HG03520 (cell line): ENCODE results near the gene TMEM42.
A peak's percentile ranks its signal among the peaks of the same experiment; 100 is the strongest.
"Not testable (repeated sequence)": the region's sequence is repeated elsewhere in the genome, so short reads cannot be mapped to it uniquely, and the experiment has no call there.

Experiments
- ATAC-seq: cut with Tn5 transposase; IDR thresholded peaks from one replicate; pipeline ENCODE4 v1.9.1; 2021; ENCODE audit warnings: mild to moderate bottlenecking, moderate library complexity; ENCODE audit not compliant: unreplicated experiment

The TMEM42 gene

GRCh38 chr3:44861412-44862225 lies at the start of gene TMEM42:
TMEM42 (plus strand) TSS chr3:44861912; CDS start chr3:44861925, 13 bp downstream.
- peak; percentile 95 for ATAC-seq

- no peak for ATAC-seq
These were observed 47.0 kb upstream of the TMEM42 start for GRCh38 chr3:44814751-44815150.

DNA sequence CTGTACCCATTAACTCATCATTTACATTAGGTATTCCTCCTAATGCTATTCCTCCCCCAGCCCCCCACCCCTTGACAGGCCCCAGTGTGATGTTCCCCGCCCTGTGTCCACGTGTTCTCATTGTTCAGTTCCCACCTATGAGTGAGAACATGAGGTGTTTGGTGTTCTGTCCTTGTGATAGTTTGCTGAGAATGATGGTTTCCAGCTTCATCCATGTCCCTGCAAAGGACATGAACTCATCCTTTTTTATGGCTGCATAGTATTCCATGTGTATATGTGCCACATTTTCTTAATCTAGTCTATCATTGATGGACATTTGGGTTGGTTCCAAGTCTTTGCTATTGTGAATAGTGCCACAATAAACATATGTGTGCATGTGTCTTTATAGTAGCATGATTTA lies 45.4 kb upstream of the TMEM42 start:
- ATAC-seq, result not testable (repeated sequence)

- not testable (repeated sequence) for ATAC-seq
These were observed 40.5 kb upstream of the TMEM42 start for GRCh38 chr3:44821206-44821605.

- no peak for ATAC-seq
These were observed 36.3 kb upstream of the TMEM42 start for GRCh38 chr3:44825264-44825925.

DNA sequence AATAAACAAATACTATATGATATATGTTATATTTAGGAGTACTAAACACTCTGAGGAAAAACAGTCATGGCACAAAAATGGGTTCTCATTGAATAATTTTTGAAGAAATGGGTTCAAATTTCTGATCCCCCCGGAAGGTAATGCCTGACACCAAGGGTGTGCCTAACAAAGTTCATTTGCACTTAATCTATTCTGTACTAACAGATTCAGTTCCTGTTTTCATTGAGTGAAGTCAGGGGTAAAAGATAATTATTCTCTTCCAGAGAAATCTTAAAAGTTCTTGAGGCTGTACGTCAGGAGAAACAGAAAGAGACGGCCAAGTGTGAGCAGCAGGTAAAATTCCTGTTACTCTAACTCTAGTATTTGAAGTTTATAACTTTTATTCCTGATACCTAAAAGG lies 34.5 kb upstream of the TMEM42 start:
- ATAC-seq, result no peak

GRCh38 chr3:44831232-44831631 lies 30.5 kb upstream of the TMEM42 start:
- no peak for ATAC-seq

DNA sequence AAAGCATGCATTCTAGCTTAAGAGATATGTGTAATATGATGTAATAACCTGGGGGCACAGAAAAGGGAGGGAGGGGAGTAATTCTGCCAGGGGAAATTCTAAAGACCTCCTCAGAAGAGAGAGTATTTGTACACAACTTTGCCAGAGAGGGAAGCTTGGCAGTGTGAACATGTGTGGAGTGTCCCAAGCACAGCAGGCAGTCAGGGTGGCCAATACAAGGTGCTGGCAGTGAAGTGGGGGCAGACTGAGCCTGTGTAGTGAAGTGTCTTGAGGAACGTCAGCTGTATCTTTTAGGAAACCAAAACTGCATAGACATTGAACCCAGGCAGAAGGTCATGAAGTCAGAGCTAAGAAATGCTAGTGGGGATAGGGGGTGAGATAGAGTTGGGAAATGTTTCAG lies 29.7 kb upstream of the TMEM42 start:
- no peak for ATAC-seq

- no peak for ATAC-seq
These were observed 28.7 kb upstream of the TMEM42 start for GRCh38 chr3:44832965-44833364.

- no peak for ATAC-seq
These were observed 28.3 kb upstream of the TMEM42 start for GRCh38 chr3:44833394-44833793.

DNA sequence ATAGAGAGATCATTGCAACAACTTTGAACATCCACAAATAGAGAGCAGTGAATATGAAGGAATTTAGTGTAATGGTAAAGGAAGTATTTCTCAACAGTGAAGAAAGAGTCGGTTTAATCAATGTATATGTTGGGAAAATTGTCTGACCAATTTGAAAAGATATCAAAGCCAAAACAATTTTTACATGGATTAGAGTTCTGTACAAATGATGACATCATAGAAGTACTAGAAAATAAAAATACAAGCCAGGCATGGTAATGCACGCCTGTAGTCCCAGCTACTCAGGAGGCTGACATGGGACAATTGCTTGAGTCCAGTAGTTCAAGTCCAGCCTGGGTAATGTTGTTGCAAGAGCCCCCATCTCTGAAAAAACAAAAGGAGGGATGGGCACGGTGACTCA lies 26.0 kb upstream of the TMEM42 start:
- ATAC-seq, result no peak

GRCh38 chr3:44842376-44842775 lies 19.3 kb upstream of the TMEM42 start:
- no peak for ATAC-seq

- ATAC-seq, result no peak
These were observed 15.9 kb upstream of the TMEM42 start for GRCh38 chr3:44845528-44846520.

- no peak for ATAC-seq
These were observed 13.1 kb upstream of the TMEM42 start for GRCh38 chr3:44848634-44849033.

DNA sequence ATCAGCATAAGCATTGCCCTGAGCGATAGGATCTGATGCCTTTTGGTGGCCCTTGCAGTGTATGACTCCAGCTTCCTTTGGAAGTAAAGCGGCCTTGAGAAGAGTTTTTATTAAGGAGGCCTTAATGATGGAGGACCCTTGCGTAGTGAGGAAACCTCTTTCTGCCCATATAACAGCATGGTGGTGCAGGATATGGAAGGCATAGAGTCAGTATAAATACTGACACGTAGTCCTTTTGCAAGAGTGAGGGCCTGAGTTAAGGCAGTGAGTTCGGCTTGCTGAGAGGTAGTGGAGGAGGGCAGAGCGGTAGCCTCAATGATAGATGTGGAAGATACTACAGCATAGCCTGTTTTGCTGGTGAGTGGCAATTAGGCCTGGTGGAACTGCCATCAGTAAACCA lies 5.0 kb upstream of the TMEM42 start:
- not testable (repeated sequence) for ATAC-seq

DNA sequence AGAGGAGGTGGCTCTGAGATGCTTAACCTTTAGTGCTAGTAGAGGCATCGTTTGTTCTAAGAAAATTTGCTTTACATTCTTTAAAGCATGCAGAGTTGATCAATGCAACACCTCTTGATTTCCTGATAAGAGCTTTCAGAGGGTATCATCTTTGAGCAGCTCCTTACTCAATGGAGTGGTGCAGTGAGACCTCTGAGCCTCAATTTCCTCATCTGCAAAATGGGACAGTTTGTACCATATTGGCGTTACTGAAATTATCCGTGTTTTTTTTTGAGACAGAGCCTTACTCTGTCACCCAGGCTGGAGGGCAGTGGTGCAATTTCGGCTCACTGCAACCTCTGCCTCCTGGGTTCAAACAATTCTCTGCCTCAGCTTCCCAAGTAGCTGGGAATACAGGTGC lies 1.6 kb upstream of the TMEM42 start:
- ATAC-seq, result no peak

DNA sequence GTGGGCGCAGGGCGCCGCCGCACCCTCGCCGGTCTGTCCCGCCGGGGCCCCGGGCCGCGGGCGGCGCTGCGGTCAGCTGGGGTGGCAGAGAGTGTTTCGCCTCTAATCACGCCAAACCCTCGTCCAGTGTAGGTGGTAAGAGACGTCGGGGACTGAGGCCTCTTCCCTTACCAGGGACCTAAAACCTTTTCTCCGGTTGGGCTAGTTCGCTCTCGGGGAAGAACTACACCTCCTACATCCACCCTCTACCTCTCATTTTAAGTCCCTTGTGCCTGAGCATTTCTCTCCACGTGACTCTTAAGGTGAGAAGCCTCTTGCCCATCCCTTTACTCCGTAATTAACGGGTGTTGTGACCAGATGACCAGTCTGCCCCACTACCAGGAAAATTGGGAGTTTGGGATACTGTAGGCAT lies 520 bp downstream of the TMEM42 start:
- peak; percentile 24 for ATAC-seq

GRCh38 chr3:44865272-44866035 lies 3.7 kb downstream of the TMEM42 start:
- ATAC-seq, result no peak

- ATAC-seq, result no peak
These were observed 5.9 kb downstream of the TMEM42 start for GRCh38 chr3:44867421-44868111.
